Lower leg skin (tissue), 4 donors: ENCODE data around the gene POLA2. TPM values are rescaled to one million over a fixed set of nuclear protein-coding genes. Genes with fewer than 3 reads are reported as not detected.

Source experiments
- DNase-seq, 2 donors: peaks; one replicate each; pipeline ENCODE4 v3.0.0-alpha.2; 2019; ENCODE audit warnings: low spot score in 2 of 2
- H3K4me3 ChIP-seq: fragments of 200-600 bp; sonication (generic); 2 replicates; pipeline ENCODE4 v1.5.1; 2017; ENCODE audit warnings: mild to moderate bottlenecking, low read depth; ENCODE audit not compliant: poor library complexity, severe bottlenecking
- CTCF ChIP-seq, 3 donors: fragments of 450-650 bp; IDR thresholded peaks; one replicate each; pipeline ENCODE4 v1.5.1; 2016; ENCODE audit warnings: antibody characterized with exemption in 3 of 3, mild to moderate bottlenecking in 3 of 3, moderate library complexity in 2 of 3
- POLR2A ChIP-seq, 2 donors: fragments of 450-650 bp; IDR thresholded peaks; one replicate each; pipeline ENCODE4 v1.6.1; 2016 to 2017; ENCODE audit warnings: antibody characterized with exemption in 2 of 2, mild to moderate bottlenecking in 1 of 2, moderate library complexity in 1 of 2
- WGBS, 2 donors: methylation state at CpG; one replicate each; pipeline ENCODE4 v1.1.5; 2018; 5-methylcytosine and 5-hydroxymethylcytosine counted together
- intact Hi-C: fragments of 100-400 bp; cut with DNase I; formaldehyde crosslinking; loops from one replicate; pipeline ENCODE4 v1.15.0; 2023; ENCODE audit warnings: low total_unique reads
- total RNA-seq, 4 donors: library from RNA; depleted of rRNA; stranded (reverse); fragments of >200 nt; gene quantifications; one replicate each; pipeline ENCODE4 v1.1.0, GENCODE V29; 2016

Gene POLA2
- total RNA-seq, 4 donors from 2014 or later, result 6.7 to 11.2 (median 7.6) TPM

GRCh38 chr11:65278356-65278755, 16.6 kb downstream of the POLA2 start:
- 83 to 86% methylated on average over 2 of the region's 2 CpGs for WGBS, 2 donors
- intact Hi-C loops, result loop anchor here (5.0 kb wide), 1 partner anchor 39 kb away; no protein-coding TSS in a partner anchor
- no peak for DNase-seq
- no peak for TF ChIP-seq CTCF (IDR thresholded peaks at IDR 0.05)
- TF ChIP-seq POLR2A (IDR thresholded peaks at IDR 0.05), result no peak
- no peak overlapping the region for H3K4me3 ChIP-seq

GRCh38 chr11:65279279-65279678, 17.5 kb downstream of the POLA2 start:
- no peak for DNase-seq
- WGBS, 2 donors, result 91 to 97% methylated on average over 4 of the region's 4 CpGs
- TF ChIP-seq CTCF (IDR thresholded peaks at IDR 0.05) (no peak), POLR2A (IDR thresholded peaks at IDR 0.05) (no peak)
- no peak overlapping the region for H3K4me3 ChIP-seq
- intact Hi-C loops, result loop anchor here (5.0 kb wide), 1 partner anchor 38 kb away; no protein-coding TSS in a partner anchor

- intact Hi-C loops, result loop anchor here (5.0 kb wide), 1 partner anchor 37 kb away; no protein-coding TSS in a partner anchor
- 59 to 74% methylated on average over 5 of the region's 5 CpGs for WGBS, 2 donors
- DNase-seq, result no peak
- TF ChIP-seq POLR2A (IDR thresholded peaks at IDR 0.05), result no peak
- no peak for TF ChIP-seq CTCF (IDR thresholded peaks at IDR 0.05)
- H3K4me3 ChIP-seq, result no peak overlapping the region
Measured at GRCh38 chr11:65279741-65280440, 18.1 kb downstream of the POLA2 start.

- 81 to 83% methylated on average over 4 of the region's 4 CpGs for WGBS, 2 donors
- no peak for TF ChIP-seq CTCF (IDR thresholded peaks at IDR 0.05)
- TF ChIP-seq POLR2A (IDR thresholded peaks at IDR 0.05), result no peak
- intact Hi-C loops, result no loop called here
- H3K4me3 ChIP-seq, result no peak overlapping the region
- no peak for DNase-seq
Measured at GRCh38 chr11:65280646-65281045, 18.9 kb downstream of the POLA2 start.

- no peak for TF ChIP-seq CTCF (IDR thresholded peaks at IDR 0.05)
- no peak for TF ChIP-seq POLR2A (IDR thresholded peaks at IDR 0.05)
- intact Hi-C loops, result no loop called here
- no peak overlapping the region for H3K4me3 ChIP-seq
- no peak for DNase-seq
- WGBS, 2 donors, result 89 to 94% methylated on average over 4 of the region's 4 CpGs
Measured at GRCh38 chr11:65286686-65287085, 24.9 kb downstream of the POLA2 start.

GRCh38 chr11:65287601-65288000, 25.8 kb downstream of the POLA2 start:
- H3K4me3 ChIP-seq, result no peak overlapping the region
- DNase-seq, result no peak
- intact Hi-C loops, result no loop called here
- WGBS, 2 donors, result 96 to 100% methylated on average over 2 of the region's 2 CpGs
- TF ChIP-seq POLR2A (IDR thresholded peaks at IDR 0.05) (no peak), CTCF (IDR thresholded peaks at IDR 0.05) (no peak)
